Liver (tissue), 3 donors: ENCODE results near the gene CMC2.

ENCODE experiments used
- TAF1 ChIP-seq: conservative IDR thresholded peaks from 2 replicates; pipeline ENCODE4 v1.6.1; 2016; ENCODE audit warnings: antibody characterized with exemption, mild to moderate bottlenecking
- TF ChIP-seq, protein P1 (sequence below): IDR thresholded peaks from 2 replicates; pipeline ENCODE4 v1.6.1; 2016; ENCODE audit warnings: antibody characterized with exemption, mild to moderate bottlenecking
- TF ChIP-seq, protein P2 (sequence below): fragments of 150-350 bp; IDR thresholded peaks from 2 replicates; pipeline ENCODE4 v1.5.1; 2017; ENCODE audit warnings: improper control_type of control experiment, low read depth, low read length; ENCODE audit not compliant: missing input control
- donor health status: healthy.
- donor health status: healthy.

DNA sequence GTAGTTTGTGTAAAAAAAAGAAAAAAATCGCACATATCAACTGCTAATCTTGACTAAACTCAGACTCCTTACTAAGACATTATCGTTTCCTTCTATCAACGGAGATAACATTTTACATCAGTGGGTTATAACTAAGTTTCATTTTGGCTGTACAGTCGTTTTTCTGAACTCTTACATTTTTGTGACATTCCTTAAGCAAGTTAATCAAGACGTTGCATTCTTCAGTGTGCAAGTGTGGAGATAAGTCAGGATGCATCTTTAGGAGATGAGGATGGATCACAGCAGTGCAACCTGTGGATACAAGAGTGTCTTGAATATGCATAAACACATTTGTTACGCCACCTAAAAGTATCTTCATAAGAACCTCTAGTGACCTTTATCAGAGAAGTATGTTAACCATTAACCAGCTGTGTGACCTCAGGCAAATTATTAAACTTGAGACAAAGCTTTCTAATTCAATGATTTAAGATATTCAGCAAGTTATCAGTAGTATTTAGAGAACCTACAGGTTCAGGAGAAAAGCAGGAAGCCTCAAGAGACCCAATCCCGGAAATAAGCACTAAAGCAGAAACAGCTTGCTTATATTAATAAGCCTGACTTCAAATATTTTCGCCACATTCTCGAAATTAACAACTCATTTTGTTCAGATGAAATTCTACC lies 9.4 kb downstream of the CMC2 start:
- no peak for TF ChIP-seq TAF1
- TF ChIP-seq, protein P1, sequence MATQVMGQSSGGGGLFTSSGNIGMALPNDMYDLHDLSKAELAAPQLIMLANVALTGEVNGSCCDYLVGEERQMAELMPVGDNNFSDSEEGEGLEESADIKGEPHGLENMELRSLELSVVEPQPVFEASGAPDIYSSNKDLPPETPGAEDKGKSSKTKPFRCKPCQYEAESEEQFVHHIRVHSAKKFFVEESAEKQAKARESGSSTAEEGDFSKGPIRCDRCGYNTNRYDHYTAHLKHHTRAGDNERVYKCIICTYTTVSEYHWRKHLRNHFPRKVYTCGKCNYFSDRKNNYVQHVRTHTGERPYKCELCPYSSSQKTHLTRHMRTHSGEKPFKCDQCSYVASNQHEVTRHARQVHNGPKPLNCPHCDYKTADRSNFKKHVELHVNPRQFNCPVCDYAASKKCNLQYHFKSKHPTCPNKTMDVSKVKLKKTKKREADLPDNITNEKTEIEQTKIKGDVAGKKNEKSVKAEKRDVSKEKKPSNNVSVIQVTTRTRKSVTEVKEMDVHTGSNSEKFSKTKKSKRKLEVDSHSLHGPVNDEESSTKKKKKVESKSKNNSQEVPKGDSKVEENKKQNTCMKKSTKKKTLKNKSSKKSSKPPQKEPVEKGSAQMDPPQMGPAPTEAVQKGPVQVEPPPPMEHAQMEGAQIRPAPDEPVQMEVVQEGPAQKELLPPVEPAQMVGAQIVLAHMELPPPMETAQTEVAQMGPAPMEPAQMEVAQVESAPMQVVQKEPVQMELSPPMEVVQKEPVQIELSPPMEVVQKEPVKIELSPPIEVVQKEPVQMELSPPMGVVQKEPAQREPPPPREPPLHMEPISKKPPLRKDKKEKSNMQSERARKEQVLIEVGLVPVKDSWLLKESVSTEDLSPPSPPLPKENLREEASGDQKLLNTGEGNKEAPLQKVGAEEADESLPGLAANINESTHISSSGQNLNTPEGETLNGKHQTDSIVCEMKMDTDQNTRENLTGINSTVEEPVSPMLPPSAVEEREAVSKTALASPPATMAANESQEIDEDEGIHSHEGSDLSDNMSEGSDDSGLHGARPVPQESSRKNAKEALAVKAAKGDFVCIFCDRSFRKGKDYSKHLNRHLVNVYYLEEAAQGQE, result no peak
- TF ChIP-seq, protein P2, sequence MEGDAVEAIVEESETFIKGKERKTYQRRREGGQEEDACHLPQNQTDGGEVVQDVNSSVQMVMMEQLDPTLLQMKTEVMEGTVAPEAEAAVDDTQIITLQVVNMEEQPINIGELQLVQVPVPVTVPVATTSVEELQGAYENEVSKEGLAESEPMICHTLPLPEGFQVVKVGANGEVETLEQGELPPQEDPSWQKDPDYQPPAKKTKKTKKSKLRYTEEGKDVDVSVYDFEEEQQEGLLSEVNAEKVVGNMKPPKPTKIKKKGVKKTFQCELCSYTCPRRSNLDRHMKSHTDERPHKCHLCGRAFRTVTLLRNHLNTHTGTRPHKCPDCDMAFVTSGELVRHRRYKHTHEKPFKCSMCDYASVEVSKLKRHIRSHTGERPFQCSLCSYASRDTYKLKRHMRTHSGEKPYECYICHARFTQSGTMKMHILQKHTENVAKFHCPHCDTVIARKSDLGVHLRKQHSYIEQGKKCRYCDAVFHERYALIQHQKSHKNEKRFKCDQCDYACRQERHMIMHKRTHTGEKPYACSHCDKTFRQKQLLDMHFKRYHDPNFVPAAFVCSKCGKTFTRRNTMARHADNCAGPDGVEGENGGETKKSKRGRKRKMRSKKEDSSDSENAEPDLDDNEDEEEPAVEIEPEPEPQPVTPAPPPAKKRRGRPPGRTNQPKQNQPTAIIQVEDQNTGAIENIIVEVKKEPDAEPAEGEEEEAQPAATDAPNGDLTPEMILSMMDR, result no peak
